Epithelial cell of proximal tubule (primary cell): Measurements from ENCODE around the gene WDR62. TPM values are rescaled to one million over a fixed set of nuclear protein-coding genes. Genes with fewer than 3 reads are reported as not detected.
"Not testable (repeated sequence)": the region's sequence is repeated elsewhere in the genome, so short reads cannot be mapped to it uniquely, and the experiment has no call there.

Source experiments
- DNase-seq: peaks from one replicate; pipeline ENCODE4 v3.0.0-alpha.2; 2011; ENCODE audit warnings: low read depth
- H3K4me3 ChIP-seq: 2 replicates; pipeline ENCODE4 v1.5.1; 2011; ENCODE audit warnings: low read depth, mild to moderate bottlenecking, low read length
- CTCF ChIP-seq: conservative IDR thresholded peaks from 2 replicates; pipeline ENCODE4 v1.5.1; 2012; ENCODE audit warnings: low read depth, mild to moderate bottlenecking, low read length
- total RNA-seq: library from RNA; depleted of rRNA; stranded (reverse); fragments of >200 nt; gene quantifications from 2 replicates; pipeline ENCODE4 v1.2.3, GENCODE V29; 2015

Gene WDR62
- total RNA-seq, 1 donor from 2014 or later, result 12.7 TPM

DNA sequence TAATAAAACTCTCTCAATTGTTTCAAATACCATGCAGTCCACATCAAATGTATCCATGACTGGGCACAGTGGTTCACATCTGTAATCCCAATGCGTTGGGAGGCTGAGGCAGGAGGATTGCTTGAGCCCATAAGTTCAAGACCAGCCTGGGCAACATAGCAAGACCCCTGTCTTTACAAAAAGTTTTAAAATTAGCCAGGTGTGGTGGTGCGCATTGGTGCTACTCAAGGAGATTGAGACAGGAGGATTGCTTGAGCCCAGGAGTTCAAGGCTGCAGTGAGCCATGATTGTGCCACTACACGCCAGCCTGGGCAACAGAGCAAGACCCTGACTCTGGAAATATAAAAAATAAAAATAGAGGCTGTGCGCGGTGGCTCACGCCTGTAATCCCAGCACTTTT, 27.0 kb upstream of the WDR62 start:
- no peak overlapping the region for H3K4me3 ChIP-seq
- no peak for DNase-seq
- no peak for TF ChIP-seq CTCF

DNA sequence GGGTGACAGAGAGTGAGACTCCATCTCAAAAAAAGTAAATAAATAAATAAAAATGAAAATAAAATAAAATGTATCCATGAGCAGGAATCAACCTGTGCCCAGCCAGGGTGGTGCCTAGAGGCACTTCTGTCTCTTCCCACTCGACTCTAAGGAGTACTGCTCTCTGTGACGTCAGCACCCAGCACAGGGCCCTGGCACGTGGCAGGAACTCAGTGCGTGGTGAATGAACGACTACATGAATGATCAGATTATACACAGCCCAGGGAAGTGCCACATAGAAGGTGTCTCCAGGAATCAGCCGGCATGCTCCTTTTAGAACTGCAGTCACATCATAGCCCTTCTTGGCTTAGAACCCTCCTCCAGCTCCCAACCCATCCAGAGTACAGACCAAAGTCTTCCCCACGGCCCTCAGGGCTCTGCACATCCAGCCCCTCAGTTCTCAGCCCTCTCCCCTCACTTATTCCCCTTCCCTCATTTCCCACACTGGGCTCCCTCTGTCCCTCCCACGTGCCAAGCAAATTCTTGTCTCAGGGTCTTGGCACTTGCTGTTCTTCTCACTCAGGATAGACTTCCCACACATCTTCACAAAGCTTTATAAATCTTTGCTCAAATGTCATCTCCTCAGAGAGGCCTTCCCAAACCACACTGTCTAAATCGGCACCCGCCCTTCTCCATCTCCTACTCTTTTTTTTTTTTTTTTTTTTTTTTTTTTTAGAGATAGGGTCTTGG, 26.2 kb upstream of the WDR62 start:
- DNase-seq, result no peak
- no peak for TF ChIP-seq CTCF
- H3K4me3 ChIP-seq, result no peak overlapping the region

DNA sequence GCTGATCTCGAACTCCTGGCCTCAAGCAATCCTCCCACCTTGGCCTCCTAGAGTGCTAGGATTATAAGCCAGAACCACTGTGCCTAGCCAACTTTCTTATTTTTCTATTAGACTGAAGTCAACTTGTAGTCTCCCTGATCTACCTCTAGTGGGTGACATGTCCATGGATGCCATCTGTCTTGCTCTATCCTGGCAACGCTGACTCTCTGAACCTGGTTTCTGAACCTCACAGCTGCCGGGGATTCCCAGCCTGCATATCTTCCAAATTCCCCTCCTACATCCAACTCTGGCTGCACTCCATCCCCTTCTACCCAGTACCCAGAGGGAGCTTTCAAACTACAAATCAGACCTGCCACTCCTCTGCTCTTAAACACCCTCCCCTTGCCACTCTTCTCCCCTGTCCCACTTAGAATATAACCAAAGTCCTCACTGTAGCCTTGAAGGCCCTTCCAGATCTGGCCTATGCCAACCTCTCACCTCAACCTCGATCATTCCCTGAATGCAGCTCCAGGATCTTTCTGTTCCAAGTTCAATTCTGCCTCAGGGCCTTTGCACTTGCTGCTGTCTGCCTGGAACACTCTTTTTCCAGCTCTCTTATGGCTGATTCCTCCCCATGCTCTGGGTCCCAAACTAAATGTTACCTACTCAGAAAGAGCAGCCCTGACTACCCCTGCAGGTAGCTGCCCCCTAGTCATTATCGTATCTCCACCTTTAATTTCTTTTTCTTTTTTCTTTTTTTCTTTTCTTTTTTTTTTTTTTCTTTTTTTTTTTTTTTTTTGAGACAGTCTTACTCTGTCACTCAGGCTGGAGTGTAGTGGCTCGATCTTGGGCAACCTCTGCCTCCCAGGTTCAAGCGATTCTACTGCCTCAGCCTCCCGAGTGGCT, 24.2 kb upstream of the WDR62 start:
- peak; percentile 44 for DNase-seq
- H3K4me3 ChIP-seq, result no peak overlapping the region
- TF ChIP-seq CTCF, result peak; percentile 51

DNA sequence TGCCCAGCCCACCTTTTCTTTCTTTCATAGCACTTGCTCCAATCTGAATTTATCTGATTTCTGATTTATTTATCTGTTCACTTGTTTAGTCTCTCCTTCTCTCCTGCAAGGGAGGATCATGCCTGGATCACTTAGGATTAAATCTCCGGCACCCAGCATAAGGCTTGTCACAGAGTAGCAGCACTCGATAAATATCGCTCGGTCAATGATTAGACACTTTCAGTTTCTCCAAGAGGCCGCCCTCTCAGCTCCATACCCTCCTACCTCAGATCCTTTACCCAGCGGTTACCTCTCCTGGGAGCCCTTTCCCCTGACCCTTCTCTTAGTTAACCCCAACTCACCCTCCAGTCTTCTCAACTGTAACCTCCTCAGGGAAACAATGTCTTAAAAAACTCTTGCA, 23.4 kb upstream of the WDR62 start:
- H3K4me3 ChIP-seq, result peak overlapping the region; percentile 10
- no peak for DNase-seq
- no peak for TF ChIP-seq CTCF

GRCh38 chr19:36032251-36033104, 22.2 kb upstream of the WDR62 start, which contains the start of gene CLIP3:
Gene CLIP3, minus strand, starts transcription at chr19:36032873. Its CDS starts 516 bp downstream, at chr19:36032357.
- no peak for DNase-seq
- peak; percentile 3 for TF ChIP-seq CTCF
- peak within 1 kb of the TSS; percentile 71 for H3K4me3 ChIP-seq

DNA sequence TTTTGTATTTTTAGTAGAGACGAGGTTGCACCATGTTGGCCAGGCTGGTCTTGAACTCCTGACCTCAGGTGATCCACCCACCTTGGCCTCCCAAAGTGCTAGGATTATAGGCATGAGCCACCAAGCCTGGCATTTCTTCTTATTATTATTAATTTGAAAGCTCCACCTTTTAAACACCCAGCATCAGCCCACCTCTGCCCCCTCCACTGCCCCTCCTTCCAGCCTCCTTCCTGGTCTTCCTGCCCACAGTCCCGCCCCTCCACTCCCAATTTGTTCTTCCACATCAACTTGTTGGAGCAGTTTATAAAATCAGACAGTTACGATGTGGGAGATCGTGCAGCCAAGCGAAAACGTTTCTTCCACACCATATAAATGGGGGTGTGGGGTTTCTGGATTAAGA, 14.2 kb upstream of the WDR62 start:
- no peak for TF ChIP-seq CTCF
- no peak for DNase-seq

DNA sequence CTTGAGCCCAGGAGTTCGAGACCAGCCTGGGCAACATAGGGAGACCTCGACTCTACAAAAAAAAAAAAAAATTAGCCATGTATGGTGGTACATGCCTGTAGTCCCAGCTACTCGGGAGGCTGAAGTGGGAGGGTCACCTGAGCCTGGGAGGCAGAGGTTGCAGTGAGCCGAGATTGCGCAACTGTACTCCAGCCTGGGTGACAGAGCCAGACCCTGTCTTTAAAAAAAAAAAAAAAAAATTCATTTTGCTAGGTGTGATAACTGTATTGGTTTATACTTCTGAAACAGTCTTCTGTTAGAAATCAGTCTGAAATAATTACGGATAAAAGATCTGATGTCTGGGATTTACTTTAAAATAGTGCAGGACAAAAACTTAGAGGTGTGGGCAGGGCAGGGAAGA, 13.6 kb upstream of the WDR62 start:
- not testable (repeated sequence) for H3K4me3 ChIP-seq, DNase-seq

More for the DNA sequence above, 14.2 kb upstream of the WDR62 start:
- H3K4me3 ChIP-seq, result no peak overlapping the region
